Muscle of back (tissue), 13 donors: Measurements from ENCODE around the gene POU6F2. TPM values are rescaled to one million over a fixed set of nuclear protein-coding genes. Genes with fewer than 3 reads are reported as not detected.
"Not testable (repeated sequence)": the region's sequence is repeated elsewhere in the genome, so short reads cannot be mapped to it uniquely, and the experiment has no call there.

Source experiments
- DNase-seq, 3 donors: peaks; one replicate each; pipeline versions ENCODE4 v3.0.0 to v3.0.0-alpha.2; 2013
- long read RNA-seq, 9 donors: transcript quantifications; one replicate each; lab custom pipeline, GENCODE V29; 2026
- polyA plus RNA-seq, 10 donors: library from polyadenylated mRNA; unstranded; fragments of 120-200 nt; gene quantifications; one replicate each; pipeline ENCODE4 v1.2.1, GENCODE V29; 2013; ENCODE audit not compliant: insufficient read length in 10 of 10

POU6F2 gene, protein sequence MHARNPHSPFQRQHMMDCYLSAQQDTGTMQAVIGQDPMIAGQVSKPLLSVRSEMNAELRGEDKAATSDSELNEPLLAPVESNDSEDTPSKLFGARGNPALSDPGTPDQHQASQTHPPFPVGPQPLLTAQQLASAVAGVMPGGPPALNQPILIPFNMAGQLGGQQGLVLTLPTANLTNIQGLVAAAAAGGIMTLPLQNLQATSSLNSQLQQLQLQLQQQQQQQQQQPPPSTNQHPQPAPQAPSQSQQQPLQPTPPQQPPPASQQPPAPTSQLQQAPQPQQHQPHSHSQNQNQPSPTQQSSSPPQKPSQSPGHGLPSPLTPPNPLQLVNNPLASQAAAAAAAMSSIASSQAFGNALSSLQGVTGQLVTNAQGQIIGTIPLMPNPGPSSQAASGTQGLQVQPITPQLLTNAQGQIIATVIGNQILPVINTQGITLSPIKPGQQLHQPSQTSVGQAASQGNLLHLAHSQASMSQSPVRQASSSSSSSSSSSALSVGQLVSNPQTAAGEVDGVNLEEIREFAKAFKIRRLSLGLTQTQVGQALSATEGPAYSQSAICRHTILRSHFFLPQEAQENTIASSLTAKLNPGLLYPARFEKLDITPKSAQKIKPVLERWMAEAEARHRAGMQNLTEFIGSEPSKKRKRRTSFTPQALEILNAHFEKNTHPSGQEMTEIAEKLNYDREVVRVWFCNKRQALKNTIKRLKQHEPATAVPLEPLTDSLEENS
- polyA plus RNA-seq, result under 1 TPM in 8 of 10 donors, not detected in 2; 0.03 to 0.22 (median 0.09) TPM
- long read RNA-seq, donor 1, result 0 reads
- long read RNA-seq, donor 2, result 0 reads
- long read RNA-seq, donor 3, result 0 reads
- long read RNA-seq, donor 4, result 0 reads
- long read RNA-seq, donor 5, result 0 reads
- long read RNA-seq, donor 6, result 0 reads
- long read RNA-seq, donor 7, result 0 reads
- long read RNA-seq, donor 8, result 0 reads
- long read RNA-seq, donor 9, result 0 reads

DNA sequence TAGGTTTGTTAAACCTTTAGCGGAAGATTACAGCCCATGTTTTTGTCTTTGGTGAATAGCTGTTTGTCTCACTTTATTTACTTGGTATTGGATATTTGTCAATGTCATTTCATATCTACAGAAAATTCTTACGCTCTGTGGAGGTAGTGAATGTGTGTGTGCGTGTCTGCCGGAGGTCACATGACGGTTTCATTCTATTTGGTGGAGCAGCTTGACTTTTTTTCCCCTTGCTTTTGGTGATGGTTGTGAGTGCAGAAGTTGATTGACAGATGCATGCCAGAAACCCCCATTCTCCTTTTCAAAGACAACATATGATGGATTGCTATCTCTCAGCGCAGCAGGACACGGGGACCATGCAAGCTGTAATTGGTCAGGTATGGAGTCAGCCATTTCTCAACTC is at the start of gene POU6F2:
POU6F2 (plus strand) TSS at position 225 of the 400 bp plus-strand sequence; CDS start at position 270, 45 bp downstream.
- no peak for DNase-seq

GRCh38 chr7:38928506-38928905 is 49.2 kb upstream of the POU6F2 start:
- DNase-seq, result no peak

DNA sequence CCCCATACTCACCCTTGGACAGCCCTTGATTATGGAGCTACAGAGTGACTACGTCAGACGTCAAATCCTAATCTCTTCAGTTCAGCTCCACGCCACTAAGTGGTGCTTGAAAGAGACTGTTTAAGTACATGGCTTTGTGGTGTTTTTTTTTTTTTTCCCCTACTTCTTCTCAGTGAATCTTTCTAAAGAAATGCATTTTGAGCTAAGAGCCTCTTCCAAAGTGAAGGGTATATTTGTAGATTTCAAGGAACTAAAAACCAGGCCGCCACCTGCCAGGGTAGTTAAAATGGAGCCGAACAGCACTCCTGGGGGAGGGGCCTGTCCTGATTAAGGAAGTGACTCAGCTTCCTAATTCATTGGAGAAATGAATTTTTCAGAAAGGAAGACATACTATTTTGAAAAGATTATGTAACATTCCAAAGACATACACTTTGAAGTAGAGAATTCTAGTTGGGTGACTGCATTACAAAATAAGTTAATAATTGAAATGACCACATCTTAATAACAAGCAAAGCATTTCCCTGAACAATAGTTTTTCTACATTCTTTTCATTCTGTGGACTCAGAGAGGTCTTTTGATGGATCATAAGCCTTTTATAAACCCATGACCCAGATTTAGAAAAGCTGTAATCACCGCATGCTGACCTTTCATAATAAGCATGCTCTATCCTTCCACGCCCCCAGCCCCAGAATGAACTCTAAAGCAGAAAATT is 48.1 kb upstream of the POU6F2 start:
- DNase-seq, result no peak

GRCh38 chr7:38932509-38933168 is 45.1 kb upstream of the POU6F2 start:
- peak; percentile 34 to 74 (median 55) for DNase-seq

DNA sequence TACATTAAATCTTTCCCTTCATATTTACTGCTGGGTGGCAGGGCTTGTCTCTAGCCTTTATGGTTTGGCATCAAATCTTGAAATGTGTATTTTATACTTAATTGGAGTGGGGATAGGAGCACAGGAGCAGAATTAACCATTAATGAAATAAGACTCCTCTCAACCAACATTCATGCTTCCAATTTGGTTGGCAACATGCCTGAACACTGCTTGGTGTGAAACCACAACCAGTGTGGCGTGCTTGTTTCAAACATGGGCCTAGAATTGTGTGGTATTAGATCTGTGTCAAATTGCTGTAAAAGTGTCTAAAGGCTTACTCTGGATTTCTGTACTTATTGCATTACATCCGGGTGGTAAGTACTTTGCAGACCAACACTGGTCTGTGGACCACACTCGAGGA is 43.7 kb upstream of the POU6F2 start:
- no peak for DNase-seq

GRCh38 chr7:38934536-38934935 is 43.2 kb upstream of the POU6F2 start:
- DNase-seq, result no peak

DNA sequence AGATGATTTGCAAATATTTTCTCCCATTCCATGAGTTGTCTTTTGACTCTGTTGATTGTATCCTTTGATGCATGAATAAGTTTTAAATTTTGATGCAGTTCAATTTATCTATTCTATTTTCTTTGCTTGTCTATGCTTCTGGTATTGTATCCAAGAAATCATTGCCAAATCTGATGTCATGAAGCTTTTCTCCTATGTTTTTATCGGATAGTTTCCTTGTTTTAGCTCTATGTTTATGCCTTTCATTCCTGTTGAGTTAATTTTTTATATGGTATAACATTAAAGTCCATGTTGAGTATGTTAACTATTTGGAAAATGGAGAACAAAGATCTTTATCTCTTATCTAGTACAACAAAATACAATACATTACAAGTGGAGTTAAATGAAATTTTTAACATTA is 41.1 kb upstream of the POU6F2 start:
- no peak for DNase-seq

GRCh38 chr7:38938001-38938485 is 39.7 kb upstream of the POU6F2 start:
- no peak for DNase-seq

GRCh38 chr7:38938589-38938988 is 39.1 kb upstream of the POU6F2 start:
- DNase-seq, result no peak

GRCh38 chr7:38940774-38941173 is 36.9 kb upstream of the POU6F2 start:
- no peak for DNase-seq

- DNase-seq, result no peak
These were observed 35.2 kb upstream of the POU6F2 start for GRCh38 chr7:38942431-38943051.

- not testable (repeated sequence) for DNase-seq
These were observed 30.2 kb upstream of the POU6F2 start for GRCh38 chr7:38947541-38947940.

DNA sequence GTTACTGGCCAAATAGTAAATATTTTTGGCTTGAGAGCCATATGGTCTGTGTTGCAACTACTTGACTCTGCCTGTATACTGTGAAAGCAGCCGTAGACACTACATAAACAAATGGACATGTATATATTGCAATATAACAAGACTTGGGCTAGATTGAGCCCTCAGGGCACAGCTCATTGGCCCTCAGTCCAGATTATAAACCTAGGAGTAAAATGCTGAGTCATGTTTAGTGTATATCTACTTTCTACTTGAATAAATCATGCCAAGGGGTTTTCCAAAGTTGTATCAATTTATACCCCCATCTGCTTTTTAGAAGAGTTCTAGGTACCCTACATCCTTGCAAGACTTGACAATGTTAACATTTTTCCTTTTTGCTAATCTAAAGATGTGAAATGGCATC is 27.4 kb upstream of the POU6F2 start:
- no peak for DNase-seq

DNA sequence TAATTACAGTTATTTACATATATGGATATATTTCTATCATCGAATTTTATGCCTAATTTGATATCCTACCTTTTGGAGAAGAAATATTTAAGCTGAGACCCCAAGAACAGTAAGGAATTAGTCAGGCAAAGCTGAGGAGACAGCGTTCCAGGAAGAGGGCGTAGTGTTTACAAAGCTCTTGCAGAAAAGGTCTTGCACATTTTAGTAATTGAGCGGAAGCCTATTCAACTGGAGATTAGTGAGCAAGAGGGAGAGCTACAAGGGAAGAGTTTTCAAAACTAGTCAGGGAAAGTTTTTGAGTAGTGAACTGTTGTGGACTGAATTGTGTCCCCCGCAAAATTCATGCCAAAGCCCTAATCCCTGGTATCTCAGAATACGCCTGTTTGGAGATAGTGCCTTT is 26.5 kb upstream of the POU6F2 start:
- no peak for DNase-seq

GRCh38 chr7:38953227-38953626 is 24.5 kb upstream of the POU6F2 start:
- DNase-seq, result no peak

DNA sequence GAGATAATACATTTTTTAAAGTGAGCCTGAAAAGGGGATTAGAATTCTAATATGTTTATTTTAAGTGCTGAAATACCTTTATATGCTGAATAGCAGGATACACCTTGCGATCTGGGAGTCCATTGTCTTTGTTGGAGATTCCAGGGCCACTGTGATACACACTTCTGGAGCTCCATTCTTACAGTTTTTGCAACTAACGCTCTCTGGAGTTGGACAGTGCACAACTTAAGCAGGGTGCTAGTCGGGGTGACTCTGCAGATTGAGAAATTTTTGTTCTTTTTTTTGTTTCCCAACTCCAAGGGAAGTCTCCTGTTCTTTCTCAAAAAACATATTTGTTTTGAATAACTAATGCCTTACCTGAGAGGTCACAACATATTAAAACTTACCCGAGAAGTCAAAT is 23.7 kb upstream of the POU6F2 start:
- DNase-seq, result no peak

GRCh38 chr7:38955892-38956291 is 21.8 kb upstream of the POU6F2 start:
- no peak for DNase-seq

- DNase-seq, result no peak
These were observed 15.7 kb upstream of the POU6F2 start for GRCh38 chr7:38962028-38962427.

DNA sequence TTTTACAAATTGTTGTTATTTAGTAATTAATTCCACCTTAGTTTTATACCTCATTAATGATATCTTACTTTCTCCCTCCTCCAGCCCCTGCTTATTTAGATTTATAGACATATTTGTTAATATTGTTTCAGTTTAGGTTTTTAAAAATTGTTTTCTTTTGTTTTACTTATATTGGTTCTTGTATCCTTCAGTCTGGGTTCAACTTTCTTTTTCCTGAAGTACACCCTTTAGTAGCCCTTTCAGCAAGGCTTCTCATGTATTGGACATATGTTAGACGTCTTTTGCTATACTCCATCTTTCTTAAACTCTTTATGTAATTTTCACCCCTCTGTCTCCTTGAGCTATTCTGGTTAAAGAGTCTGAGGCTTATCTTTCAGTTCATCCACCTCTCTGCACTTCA is 12.8 kb upstream of the POU6F2 start:
- no peak for DNase-seq

GRCh38 chr7:38973760-38974159 is 3.9 kb upstream of the POU6F2 start:
- no peak for DNase-seq

GRCh38 chr7:38975944-38976392 is 1.7 kb upstream of the POU6F2 start:
- peak in 1 of 3 donors; percentile 25 for DNase-seq
